Mononuclear cell (primary cell): ENCODE results near the gene HIGD1A. TPM values are rescaled to one million over a fixed set of nuclear protein-coding genes. Genes with fewer than 3 reads are reported as not detected.

ENCODE experiments used
- H3K27me3 ChIP-seq: 2 replicates; pipeline ENCODE4 v1.6.0; 2011; ENCODE audit warnings: low read length, control low read depth; ENCODE audit not compliant: insufficient read depth
- H3K4me1 ChIP-seq: 2 replicates; pipeline ENCODE4 v1.5.1; 2011; ENCODE audit warnings: mild to moderate bottlenecking, low read length, control low read depth; ENCODE audit not compliant: insufficient read depth
- H3K4me3 ChIP-seq: 2 replicates; pipeline ENCODE4 v1.5.1; 2011; ENCODE audit warnings: mild to moderate bottlenecking, low read length, moderate library complexity
- H3K9me3 ChIP-seq: 2 replicates; pipeline ENCODE4 v1.5.1; 2011; ENCODE audit warnings: low read depth, mild to moderate bottlenecking, control low read depth, low read length
- total RNA-seq: library from RNA; depleted of rRNA; stranded (reverse); fragments of >200 nt; gene quantifications from one replicate; pipeline ENCODE4 v1.2.3, GENCODE V29; 2012

The HIGD1A gene
- total RNA-seq = 42.1 TPM

DNA sequence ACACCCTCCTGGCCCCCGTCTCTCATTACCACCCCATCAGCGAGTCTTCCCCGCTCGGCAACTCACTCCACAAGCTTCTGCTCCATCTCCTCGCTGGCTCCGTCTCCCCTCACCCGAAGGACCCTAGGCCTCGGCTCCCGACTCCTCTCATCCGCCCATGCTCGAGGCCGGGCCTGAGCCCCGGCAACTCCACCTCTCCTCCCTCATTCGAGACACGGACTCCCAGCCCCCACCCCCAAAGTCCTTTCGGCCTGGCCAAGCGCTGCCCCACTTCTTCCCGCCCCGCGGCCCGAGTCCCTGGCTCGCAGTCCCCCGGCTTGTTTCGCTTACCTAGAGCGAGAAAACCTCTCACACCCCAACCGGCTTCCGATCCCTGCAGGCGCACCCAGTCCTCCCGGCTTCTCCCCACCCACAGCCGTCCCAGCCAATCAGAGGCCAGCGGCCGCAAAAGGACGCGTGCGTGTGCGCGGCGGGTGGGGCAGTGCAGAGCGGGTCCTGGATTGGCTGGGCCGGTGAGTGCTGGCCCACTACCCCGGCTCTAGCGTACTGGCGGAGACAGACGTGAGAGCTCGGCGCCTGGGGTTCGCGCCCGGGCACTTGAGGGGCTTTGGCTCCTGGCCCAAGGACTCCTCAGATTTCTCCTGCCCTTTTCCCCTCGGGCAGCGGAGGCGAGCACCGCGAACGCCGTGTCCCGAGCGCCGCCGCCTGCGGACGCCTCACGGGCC lies at the start of gene HIGD1A:
TSS of gene HIGD1A (minus strand) at position 385 of the 725 bp plus-strand sequence. CDS start 10,237 bp downstream, outside the sequence.
- Histone ChIP-seq H3K4me1 (peaks cover 30% of the 10 kb centered on the region), H3K4me3 (peak within 1 kb of the TSS; percentile 91), H3K27me3 (peaks cover 3% of the 10 kb centered on the region), H3K9me3 (no peaks in the 10 kb centered on the region)

DNA sequence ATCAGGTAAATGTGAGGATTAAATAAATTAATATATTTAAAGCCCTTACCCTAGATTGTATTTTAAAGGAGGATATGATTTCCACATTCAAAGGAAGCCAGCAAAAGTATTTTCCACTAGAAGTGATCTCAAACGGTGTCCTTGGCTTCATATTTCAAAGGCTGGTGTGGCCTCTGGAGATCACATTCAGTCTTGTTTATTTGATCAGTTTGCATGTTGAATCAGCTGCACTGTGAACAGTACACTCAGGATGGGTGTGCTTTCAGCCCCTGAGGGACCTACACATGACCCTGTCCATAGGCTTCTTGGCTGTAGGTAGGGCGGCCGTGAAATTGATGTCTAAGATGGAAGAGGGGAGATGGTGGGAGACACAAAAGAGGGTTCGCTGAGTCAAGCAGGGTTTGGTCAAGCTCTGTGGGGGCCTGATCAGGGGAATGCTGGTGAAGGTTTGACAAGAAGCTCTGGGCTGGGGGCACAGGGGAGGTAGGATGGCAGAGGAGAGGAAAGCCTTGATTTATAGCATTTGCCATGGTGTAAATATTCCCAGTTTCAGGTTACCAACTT lies 49.5 kb upstream of the HIGD1A start:
- Histone ChIP-seq H3K27me3 (no peaks in the 10 kb centered on the region), H3K9me3 (no peaks in the 10 kb centered on the region), H3K4me1 (no peaks in the 10 kb centered on the region), H3K4me3 (no peak overlapping the region)

- Histone ChIP-seq H3K9me3 (no peaks in the 10 kb centered on the region), H3K27me3 (no peaks in the 10 kb centered on the region), H3K4me1 (no peaks in the 10 kb centered on the region)
Measured at GRCh38 chr3:42853056-42853455, 48.8 kb upstream of the HIGD1A start.

DNA sequence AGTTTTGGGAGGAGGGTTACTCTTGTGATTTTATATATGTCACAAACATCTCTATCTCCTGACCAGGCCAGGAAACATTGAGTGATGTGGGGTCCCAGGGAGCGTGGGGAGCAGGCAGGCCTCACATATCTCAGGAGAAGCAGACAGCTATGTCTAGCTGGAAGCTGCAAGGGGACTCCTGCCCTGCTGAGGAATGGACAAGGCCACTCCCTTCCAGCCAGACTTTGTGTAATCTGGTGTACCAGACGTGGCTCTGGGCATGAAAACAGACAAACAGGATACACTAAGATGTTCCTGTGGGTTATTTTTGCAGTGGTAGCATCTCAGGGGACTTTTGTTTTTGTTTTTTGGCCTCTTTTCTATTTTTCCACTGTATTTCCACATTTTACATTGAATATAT lies 48.2 kb upstream of the HIGD1A start:
- Histone ChIP-seq H3K4me3 (no peak overlapping the region), H3K27me3 (no peaks in the 10 kb centered on the region), H3K9me3 (no peaks in the 10 kb centered on the region), H3K4me1 (peaks cover 5% of the 10 kb centered on the region)

More at GRCh38 chr3:42853056-42853455, 48.8 kb upstream of the HIGD1A start:
- H3K4me3 ChIP-seq = no peak overlapping the region

- Histone ChIP-seq H3K27me3 (no peaks in the 10 kb centered on the region), H3K4me3 (no peak overlapping the region), H3K4me1 (peaks cover 16% of the 10 kb centered on the region), H3K9me3 (no peaks in the 10 kb centered on the region)
Measured at GRCh38 chr3:42851228-42851834, 47.0 kb upstream of the HIGD1A start.

- H3K4me3 ChIP-seq = no peak overlapping the region
- H3K27me3 ChIP-seq = no peaks in the 10 kb centered on the region
- peaks cover 20% of the 10 kb centered on the region for H3K4me1 ChIP-seq
- no peaks in the 10 kb centered on the region for H3K9me3 ChIP-seq
Measured at GRCh38 chr3:42850263-42850662, 46.0 kb upstream of the HIGD1A start.

GRCh38 chr3:42849017-42849416 lies 44.7 kb upstream of the HIGD1A start:
- no peak overlapping the region for H3K4me3 ChIP-seq
- no peaks in the 10 kb centered on the region for H3K9me3 ChIP-seq
- no peaks in the 10 kb centered on the region for H3K27me3 ChIP-seq
- peaks cover 20% of the 10 kb centered on the region for H3K4me1 ChIP-seq

DNA sequence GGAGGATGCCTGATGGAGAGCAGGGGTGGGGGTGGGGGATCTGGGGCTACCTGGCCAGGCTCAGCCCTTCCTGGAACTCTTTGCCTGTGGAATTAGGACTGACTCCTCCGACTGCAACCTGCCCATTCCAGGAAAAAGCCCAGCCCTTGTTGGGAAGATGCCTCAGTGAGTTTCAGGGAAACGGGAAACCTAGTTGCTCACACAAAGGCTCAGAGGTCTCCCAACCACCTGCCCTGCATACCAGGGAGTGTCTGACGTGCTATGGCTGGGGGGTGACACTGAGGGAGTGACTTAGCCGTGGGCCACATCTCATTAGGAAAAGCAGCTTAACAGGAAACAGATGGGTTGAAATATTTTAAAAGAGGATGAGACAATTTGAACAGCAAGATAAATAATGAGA lies 43.4 kb upstream of the HIGD1A start:
- Histone ChIP-seq H3K9me3 (no peaks in the 10 kb centered on the region), H3K4me3 (no peak overlapping the region), H3K4me1 (peaks cover 20% of the 10 kb centered on the region), H3K27me3 (no peaks in the 10 kb centered on the region)

GRCh38 chr3:42846685-42847522 lies 42.6 kb upstream of the HIGD1A start:
- Histone ChIP-seq H3K27me3 (no peaks in the 10 kb centered on the region), H3K9me3 (no peaks in the 10 kb centered on the region), H3K4me1 (peaks cover 20% of the 10 kb centered on the region), H3K4me3 (no peak overlapping the region)

GRCh38 chr3:42844815-42845214 lies 40.5 kb upstream of the HIGD1A start:
- no peak overlapping the region for H3K4me3 ChIP-seq
- no peaks in the 10 kb centered on the region for H3K9me3 ChIP-seq
- H3K4me1 ChIP-seq = peaks cover 20% of the 10 kb centered on the region
- no peaks in the 10 kb centered on the region for H3K27me3 ChIP-seq

DNA sequence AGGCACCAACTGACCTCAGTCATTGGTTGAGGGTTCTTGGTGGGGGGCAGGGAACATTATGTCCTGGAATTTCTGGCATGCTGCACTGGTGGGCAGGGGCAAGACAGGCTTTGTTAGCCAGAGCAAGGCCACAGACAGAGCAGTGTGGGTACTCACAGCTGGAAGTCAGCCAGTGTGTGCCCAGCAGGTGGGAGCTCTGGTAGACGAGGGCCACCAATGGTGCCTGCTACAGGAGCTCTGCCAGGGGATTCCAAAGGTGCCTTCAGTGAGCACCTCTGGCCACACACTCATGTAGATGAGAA lies 40.1 kb upstream of the HIGD1A start:
- peaks cover 20% of the 10 kb centered on the region for H3K4me1 ChIP-seq
- H3K4me3 ChIP-seq = no peak overlapping the region
- H3K9me3 ChIP-seq = no peaks in the 10 kb centered on the region
- H3K27me3 ChIP-seq = no peaks in the 10 kb centered on the region

DNA sequence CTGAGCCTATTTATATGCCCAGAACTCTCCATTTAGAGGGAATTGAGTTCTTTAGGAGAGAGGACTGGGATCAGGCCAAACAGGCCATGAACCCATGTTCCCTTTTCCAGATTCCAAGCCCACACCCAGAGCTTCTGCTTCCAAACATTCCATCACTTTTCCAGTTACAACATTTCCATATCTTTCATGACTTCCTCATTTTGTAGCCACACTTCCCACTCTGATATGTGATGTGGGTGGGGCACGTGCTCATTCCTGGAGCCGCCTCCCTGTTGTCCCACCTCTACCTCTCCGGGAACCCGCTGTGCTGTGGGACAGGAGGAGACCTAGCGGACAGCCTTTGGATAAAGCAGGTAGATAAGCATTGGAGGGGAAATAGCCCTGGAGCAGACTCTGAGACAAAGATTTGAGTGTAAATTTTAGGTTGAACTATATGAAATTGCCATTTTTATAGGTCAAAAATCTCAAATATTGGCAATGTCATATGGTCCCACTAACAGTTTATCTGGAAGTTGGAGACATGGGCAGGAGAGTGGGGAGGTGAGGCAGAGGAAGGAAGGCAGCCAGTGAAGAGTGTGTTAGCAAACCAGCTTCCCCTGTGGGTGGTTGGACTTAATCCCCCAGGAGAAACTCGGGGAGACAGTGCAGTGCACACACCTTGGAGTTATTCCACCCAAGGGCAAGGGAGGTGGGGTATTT lies 39.6 kb upstream of the HIGD1A start:
- no peaks in the 10 kb centered on the region for H3K27me3 ChIP-seq
- peaks cover 20% of the 10 kb centered on the region for H3K4me1 ChIP-seq
- H3K9me3 ChIP-seq = no peaks in the 10 kb centered on the region
- no peak overlapping the region for H3K4me3 ChIP-seq

GRCh38 chr3:42841332-42841731 lies 37.0 kb upstream of the HIGD1A start:
- Histone ChIP-seq H3K4me3 (no peak overlapping the region), H3K4me1 (peaks cover 5% of the 10 kb centered on the region), H3K9me3 (no peaks in the 10 kb centered on the region), H3K27me3 (no peaks in the 10 kb centered on the region)

DNA sequence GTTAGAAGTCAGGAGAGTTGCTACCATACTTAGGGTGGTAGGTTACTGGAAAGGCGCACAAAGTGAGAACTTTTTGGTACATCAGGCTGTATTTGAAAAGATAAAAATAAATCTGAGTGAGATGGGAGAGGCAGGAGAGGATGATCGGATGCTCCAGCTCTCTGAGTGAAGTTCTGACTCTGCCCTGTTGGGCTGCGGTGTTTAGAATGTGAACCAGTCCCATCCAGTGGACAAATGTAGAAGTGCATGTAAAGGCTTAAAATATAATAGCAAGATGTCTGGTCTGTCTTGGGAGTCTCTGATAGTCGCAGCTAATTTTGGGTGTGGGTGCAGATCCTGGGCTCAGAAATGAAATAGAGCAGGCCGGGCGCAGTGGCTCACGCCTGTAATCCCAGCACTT lies 35.3 kb upstream of the HIGD1A start:
- H3K4me3 ChIP-seq = no peak overlapping the region
- no peaks in the 10 kb centered on the region for H3K9me3 ChIP-seq
- H3K27me3 ChIP-seq = no peaks in the 10 kb centered on the region
- no peaks in the 10 kb centered on the region for H3K4me1 ChIP-seq

- Histone ChIP-seq H3K9me3 (no peaks in the 10 kb centered on the region), H3K4me1 (no peaks in the 10 kb centered on the region), H3K4me3 (no peak overlapping the region), H3K27me3 (no peaks in the 10 kb centered on the region)
Measured at GRCh38 chr3:42838571-42838970, 34.3 kb upstream of the HIGD1A start.
